ENCODE measurements around the gene CD82.

CD82 gene

DNA sequence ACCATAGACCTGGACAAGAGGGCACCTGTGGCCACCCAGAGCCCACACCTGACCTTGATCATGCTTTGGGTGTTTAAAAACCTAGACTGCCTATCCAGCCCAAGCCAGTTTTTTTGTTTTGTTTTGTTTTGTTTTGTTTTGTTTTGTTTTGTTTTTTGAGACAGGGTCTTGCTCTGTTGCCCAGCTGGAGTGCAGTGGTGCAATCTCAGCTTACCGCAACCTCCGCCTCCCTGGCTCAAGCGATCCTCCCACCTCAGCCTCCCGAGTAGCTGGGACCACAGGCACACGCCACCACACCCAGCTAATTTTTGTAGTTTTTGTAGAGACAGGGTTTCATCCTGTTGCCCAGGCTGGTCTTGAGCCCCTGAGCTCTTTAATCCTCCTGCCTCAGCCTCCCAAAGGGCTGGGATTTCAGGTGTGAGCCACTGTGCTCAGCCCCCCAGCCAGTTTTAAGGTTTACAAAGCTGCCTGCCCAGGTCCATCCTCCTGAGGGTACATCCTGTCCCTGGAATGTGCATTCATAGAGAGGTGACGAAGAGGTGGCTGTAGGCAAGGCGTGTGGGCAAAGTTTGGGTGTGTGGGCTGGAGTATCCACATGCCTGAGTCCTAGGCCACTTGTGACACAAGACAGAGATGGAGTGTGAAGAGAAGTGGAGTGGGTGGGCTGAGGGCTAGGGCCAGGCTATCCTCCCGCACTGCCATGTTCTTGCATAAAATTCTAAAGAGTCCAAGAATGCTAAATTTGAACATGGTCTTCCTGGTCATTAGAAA lies 3.3 kb upstream of the CD82 start:
- no peak for DNase-seq

DNA sequence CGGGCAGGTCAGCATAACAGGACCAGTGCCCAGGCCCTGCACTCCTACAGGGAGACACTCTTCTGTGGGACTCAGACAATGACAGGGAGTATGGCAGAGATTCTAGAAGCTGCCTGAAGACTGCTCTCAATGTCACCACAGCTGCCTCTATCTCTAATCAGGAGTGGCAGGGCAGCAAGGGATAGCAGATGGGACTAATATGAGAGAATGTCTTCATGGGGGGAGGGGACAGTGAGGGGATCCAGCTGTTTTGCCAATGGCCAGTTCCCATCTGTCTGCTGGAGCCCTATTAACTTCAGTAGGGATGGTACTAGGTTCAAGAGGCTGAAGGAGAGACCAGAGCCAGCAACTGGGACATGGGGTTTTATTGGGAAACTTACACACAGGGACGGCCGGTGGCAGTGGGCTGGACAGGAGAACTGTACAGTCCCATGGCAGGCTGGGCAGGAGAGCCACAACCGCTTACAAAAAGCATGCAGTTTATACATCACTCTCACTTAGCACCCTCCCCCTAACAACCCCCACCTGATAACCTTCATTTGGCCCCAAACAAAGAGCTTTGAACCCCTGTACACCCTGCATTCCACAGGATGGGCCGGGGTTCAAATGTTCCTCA lies 2.5 kb upstream of the CD82 start:
- no peak for DNase-seq

DNA sequence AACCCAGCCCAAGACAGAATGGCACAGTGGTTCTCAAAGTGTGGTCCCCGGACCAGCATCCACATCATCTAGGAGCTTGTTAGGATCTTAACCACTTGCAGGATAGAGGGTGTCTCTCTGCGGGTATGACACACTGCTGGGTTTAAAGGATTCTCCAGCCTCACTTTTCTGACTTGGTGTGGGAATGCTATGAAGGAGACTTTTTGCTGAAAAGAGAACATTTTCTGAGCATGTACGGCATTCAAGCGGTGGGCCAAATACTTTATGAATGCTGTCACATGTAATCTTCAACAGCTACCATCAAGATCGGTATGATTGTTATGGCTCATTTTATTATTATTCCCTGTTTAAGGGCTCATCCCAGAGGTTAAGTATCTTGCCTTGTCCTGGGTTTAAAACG lies 1.8 kb upstream of the CD82 start:
- no peak for DNase-seq

DNA sequence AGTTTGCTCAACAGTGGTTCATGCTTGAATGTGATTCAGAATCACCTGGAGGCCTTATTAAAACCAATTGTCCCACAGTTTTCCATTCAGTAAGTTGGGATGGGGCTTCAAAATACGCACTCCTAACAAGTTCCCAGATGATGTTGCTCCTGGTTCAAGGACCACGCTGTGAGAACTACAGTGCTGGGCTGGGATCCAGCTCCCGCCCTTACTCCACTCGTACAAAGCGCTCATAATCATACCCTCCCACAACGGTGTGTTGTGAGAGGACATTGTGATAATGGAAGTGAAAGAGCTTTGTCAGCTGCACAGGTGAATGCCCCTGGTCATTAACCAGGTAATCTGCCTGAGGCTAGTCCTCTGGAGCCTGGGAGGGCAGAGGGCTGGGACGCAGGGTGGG lies 1.3 kb upstream of the CD82 start:
- peak; percentile 90 for DNase-seq

DNA sequence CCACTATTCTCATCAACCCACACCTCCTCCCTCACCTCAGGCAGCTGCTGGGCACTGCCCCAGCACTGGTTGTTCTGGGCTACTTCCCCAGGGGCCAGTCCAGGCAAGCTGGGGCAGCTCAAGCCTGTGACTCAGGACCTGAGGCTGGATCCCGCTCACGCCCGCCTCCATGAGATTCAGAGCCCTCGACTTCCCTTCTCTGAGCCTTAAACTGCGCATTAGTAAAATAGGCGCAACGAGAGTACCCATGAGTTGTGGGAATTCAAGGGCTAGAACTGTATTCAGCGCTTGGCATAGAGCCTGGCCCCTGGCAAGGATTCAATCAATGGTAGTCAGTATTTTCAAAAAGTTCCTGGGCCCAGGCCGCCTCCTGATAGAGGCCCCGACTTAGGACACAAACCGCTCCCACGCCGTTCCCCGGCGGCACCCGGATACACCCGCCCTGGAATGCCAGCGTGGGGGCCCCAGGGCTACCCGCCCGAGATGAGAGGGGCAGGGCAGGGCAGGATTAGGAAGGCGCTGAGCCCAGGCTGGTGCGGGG lies 723 bp upstream of the CD82 start:
- peak; percentile 88 for DNase-seq

DNA sequence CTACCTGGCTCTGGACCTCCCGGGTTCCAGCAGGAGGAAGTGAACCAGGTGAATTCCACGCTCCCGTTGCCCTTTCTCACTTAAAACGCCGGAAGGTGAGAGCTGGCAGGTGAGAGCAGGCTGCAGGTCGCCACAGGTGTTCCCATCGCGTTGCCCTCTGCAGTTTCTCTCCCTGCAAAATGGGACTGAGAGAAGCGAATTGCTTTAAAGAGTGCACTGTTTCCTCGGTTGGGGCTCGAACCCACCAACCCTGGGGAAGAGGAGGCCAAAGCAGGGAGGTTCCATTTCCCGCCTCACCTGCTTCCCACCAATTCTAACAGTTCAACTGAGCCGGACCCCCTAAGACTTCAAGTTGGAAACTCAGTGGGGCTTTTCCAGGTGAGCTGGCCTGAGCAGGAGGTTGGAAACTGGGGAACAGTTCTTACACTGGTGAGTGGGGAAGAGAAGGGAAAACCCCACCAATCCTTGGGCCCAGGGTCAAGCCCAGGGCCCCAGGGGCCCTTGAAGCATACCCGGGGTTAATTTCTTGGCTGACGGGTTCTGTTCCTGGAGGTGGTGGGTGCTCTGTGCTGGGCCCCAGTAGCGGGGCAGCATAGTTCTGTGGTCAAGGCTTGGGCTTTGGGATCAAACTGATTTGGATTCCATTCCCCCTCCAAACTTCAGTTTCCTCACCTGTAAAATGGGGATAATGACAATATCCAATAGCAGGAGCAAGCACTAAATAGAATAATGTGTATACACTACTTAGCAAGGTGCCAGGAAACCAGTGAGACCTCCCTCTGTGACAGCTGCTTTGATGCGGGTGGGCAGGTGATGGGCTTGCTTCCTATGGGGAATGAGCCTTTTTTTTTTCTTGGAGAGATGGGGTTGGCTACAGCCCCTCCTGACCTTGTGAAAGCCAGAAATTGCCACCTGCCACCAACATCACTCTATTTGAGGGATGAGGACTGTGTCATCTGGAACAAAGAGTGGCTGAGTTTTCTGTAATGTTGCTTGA lies 788 bp downstream of the CD82 start:
- DNase-seq, result no peak

DNA sequence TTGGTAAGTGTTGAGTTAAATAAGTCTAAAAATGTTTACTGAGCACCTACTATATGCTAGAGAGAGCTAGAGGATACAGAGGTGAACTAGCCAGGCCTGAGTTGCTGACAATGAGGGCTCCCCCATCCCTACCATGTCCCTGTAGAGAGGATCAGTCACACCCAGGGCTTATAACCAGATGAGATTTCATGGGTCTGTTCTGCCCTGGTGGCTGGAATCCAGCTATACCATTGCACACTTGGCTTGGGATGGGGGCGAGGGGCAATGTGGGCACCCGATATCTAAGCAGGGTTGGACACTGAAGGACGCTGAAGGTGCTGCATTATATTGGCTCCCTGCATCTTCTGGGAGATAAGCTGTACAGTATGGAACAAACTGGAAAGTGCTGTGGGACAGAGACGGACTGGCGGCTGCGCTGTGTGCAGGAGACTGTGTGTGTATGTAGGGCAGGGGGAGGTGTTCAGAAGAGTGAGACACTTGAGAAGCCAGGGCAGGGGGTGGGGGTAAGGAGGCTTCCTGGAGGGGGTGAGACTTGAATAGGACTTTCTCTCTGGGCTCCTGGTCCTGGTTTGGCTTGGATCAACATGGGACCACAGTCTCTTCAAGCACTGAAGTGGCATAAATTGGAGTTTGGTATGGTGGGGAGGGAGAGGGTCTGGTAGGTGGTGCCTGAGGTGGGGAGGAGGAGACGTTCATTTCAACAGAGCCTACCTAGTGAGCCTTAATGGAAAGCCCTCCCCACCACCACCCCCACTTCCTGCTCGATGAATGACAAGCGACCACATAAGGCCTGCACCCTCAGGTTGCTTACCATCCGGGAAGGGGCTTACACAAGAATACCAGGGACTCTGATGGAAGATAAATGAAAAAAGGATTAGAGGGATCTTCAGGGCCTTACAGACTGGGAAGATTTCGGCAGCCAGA lies 1.8 kb downstream of the CD82 start:
- no peak for DNase-seq

DNA sequence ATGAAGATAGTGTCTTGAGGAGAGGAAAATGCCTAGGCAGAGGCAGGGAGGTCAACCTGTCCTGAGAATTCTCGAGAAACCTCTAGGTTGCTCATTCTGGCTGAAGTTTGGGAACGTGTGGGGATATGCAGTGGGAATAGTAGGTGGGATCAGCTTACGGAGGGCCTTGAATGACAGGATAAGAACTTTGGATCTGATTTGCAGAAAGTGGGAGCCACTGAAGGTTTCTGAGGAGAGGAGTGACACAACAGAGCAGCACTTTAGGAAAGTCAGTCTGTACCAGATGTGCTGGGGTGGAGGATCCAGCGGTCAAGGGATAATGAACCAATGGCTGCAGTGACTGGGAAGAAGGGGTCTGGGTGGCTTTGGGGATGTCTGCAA lies 2.4 kb downstream of the CD82 start:
- no peak for DNase-seq

DNA sequence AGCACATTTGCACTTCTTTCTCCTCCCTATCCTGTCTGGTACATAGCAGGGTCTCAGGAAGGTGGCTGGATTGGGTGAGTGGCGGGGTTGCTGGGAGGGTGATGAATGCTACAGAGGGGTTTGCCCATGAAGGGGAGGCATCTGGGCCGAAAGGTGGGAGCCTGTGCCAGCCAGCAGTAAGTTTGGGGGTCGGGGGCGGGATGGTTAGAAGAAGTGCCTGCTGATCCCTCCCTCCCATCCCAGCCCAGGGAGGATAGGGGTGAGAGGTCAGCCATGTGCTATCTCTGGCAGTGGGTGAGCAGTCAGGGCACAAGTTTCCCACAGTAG lies 2.8 kb downstream of the CD82 start:
- no peak for DNase-seq

DNA sequence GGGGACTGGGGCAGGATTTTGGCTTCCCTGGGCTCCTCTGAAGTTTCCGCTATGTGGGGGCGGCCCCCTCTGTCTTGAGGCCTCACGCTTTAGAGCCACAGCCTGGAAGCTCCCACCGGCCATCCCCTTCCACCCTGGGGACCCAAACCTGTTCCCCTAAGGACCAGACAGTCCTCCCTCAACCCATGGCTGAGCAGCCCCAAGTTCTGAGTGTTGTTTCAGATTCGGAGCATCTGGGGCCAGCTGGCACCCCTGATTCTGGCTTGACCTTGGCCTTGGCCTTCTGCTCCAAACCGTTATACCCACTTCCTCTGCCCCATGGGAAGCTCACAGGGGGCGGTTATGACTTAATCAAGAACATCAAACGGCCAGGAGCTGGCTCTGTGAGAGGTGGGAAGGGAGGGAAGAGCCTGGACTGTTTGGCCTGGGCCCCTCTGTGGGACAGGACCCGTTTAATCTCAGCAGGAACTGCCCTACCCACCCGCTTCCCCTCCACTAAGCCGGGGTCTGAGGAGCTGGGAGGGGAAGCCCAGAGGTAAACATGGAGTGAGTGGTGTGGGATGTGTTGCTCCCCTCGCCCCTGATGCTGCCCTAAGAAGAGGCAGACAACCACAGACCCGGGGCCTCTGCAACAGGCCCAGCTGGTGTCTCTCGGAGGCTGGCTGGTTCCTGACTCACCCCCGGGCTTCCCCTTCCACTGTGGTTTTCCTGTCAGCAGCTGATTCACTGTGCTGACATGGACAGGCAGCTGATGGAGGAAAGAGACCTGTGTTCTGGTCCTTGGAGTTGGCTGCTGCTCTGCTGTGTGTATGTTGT lies 3.4 kb downstream of the CD82 start:
- DNase-seq, result no peak

DNA sequence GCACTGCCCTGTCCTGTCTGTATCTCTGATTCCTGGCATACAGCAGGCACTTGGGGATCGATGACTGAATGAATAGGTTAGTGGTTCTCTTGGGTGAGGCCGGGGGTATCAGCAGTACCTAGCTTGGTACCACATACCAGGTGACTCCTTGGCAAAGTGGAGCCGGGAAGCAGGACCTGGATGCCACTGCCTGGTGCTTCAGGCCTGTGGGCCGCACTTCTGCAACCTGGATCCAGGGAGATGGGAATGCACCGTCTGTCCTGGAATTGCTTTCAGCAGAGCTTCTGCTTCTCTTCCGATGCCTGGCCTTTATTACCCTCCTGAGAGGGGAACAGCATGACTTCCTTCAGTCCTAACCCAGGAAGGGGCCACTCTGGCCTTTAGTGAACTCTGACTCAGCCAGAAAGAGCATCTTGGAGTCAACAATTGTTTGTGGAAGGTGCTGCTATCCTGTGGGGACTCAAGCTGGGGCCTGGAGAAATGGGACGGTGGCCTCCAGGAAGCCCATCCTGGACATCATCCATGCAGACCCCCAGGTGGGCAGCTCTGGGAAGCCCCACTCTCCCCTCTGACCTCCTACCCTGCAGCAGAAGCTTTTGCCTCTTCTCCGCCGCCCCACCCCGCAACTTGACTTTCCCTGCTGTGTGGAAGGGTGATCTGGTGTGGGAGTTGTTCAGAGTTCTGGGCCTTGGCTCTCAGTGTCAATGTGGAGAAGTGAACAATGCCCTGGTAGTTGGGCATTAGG lies 5.1 kb downstream of the CD82 start:
- DNase-seq, result no peak

DNA sequence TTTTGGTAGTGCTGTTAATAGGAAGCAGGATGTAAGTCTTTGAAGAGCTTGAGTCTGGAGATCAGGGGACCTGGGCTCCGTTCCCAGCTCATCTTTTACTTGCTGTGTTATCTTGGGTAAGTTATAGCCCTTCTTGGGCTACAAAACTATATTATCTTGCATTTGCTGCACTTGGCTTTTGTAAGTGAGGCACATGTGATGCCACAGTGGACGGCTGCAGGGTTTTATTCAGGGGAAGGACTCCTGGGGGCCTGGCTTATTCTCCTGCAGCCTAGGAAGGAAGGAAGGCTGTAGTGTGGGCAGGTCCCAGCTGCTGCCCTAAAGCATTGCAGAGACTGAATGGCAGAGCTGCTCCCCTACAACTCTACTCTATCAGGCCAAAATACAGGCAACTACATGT lies 6.4 kb downstream of the CD82 start:
- no peak for DNase-seq

DNA sequence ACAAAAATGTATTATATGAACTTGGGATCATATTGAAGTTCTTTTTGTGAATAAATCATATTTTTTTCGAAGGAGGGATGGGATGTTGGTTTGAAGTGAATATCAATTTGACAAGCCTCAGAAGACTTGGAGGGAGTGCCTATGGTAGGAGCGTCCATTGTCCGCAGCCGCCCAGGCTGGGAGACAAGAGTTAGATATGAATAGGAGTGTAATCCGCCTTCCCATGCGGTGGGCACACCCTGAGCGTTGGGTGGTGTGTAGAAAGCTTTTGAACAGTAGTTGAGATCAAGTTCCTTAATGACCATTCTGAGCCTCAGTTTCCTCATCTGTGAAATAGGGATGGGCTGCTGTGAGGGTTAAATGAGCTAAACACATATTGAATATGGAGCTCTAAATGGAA lies 7.0 kb downstream of the CD82 start:
- no peak for DNase-seq

DNA sequence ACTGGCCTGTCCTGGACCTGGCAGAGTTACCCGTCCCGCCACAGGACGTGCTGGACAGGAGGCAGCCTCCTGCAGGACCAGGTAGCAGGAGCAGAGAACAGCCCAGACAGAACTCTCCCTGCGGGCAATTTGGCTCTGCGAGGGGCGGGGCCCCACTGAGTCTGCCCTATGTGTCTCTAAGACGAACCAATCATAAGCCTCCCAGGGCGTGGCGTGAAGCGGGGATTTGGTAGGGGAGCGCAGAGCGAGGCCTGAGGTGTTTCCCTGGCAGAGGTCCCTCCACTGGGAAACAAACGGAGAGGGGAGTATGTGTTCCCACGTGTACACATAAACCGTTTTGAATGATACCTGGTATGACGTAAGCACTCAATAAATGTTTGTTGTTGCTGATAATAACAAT lies 7.4 kb downstream of the CD82 start:
- DNase-seq, result no peak

DNA sequence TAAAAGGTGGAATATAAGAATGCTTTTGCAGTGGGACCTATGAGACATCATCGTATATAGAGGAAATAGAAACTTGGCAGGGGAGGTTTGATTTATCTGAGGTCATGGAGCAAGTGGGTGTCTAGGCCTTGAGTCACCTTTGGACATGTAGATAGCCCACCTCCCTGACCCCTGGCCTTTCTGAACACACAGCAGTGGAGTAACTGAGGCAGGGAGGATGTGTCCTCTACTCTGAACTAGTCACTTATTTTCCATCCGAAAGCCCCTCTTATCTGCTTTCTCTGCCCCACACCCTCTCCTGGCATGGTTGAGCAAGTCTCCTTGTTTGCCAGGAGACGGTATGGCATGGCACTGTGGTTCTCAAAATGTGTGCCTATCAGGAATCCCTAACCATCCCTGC lies 7.9 kb downstream of the CD82 start:
- DNase-seq, result no peak

DNA sequence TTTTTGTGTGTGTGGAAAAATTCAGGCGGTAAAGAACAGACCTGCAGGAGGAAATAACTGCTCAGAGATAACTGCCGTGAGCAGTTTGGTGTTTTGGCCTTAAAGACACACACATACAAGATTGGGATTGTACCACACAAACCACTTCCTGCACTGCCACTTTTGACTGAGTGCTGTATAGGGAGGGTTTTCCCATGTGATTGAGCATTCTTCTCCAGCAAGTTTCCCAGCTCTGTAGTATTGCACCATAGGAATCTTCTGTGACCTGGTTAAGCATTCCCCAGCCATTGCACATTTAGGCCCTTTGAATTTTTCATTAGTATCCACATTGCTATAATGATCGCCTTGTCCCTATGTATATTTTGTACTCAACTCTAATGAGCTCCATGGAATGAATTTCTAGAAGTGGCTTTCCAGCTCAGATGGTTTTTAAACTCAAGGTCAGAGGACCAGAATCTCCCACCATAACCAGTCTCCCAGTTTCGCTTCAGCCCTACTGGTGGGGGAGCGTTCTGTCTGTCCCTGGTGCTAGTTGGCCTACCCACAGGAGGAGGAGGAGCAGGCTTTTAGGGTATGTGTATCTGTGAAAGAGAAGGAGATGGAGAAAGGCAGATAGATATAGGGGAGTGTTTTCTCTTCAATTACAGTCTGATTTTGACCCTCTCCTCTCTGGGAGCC lies 9.3 kb downstream of the CD82 start:
- DNase-seq, result no peak

DNA sequence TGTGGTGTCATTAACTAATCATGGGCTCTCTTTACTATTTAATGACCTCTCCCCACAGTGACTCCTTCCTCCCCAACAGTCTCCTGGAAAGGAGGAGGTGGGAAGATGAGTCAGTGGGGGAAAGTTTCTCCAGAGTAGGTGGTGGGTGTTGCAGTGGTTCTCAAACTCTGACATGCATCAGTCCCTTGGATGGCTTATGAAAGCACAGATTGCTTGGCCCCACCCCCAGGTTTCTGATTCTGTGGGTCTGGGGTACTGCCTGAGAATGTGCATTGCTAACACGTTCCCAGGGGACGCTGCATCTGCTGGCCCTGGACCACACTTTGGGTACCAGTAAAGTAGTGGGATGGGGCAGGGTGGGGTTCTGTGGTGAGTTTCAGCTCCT lies 9.8 kb downstream of the CD82 start:
- DNase-seq, result no peak

DNA sequence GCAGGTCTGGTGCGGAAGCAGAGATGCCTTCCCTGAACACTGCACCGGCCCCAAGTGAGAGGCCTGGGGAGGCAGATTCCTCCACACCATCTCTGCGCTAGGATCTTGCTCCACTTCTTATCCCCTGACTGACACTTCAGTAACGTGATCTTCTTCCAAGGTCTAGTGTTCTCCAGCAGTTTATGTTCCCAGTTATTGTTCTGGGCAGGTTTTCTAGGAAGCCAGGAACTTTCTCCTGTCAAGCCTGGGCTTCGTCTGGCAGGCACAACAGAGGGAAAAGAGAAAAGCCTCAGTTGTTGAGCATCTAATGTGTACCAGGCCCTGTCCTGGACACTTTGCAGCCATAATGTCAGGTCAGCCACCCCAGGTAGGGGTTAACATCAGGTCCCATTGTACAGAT lies 10.5 kb downstream of the CD82 start:
- no peak for DNase-seq

DNA sequence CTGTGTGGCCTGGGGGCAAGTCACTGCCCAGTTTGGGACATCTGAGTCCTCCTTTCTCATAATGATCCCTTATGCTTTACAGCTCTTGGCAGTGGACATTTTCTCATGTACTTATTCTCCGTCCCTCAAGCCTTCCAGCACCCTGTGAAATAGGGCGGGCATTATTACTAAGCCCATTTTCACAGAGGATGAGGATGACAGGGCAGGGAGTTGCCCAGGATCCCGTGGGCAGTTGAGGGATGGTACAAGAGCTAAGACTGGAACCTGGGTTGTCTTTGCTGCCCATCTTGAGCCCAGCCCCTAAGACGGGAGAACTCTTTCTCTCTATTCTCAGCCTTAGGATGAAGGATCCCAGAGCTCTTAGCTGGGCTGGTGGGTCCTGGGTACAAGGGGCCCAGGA lies 11.2 kb downstream of the CD82 start:
- no peak for DNase-seq

DNA sequence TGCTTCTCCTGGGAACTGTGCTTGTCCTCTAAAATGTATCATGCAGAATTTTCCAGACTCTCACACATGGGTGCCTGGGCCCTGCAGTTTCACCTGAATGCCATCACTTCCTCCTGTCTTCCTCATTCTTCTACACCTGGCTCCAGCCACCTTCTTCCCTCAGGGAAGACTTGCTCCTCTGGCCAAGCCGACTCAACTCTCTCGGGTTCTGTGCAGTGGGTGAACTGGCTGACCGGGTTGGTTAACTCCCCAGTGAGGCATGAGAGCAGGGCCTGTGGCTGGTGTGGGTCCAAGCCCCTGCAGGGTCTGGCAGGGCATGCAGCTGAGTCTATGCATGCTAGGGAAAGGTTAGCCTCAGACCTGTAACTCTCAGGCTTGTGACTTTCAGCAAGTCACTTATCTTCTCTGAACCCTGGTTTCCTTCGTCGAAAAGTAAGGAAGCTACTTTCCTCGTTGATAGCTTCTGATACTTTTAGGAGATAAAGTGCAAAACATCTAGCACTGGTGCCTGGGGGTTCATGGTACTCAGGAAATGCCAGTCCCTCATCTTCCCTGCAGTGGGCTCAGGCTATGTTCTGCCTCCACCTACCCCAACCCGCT lies 11.9 kb downstream of the CD82 start:
- no peak for DNase-seq

All from NCI-H1092 treated with DMSO at 0.1 percent for 48 hours (cell line).